Sigmoid colon (tissue), 7 donors: ENCODE measurements around the gene UBA6. TPM values are rescaled to one million over a fixed set of nuclear protein-coding genes. Genes with fewer than 3 reads are reported as not detected.

Experiments used
- DNase-seq: peaks from one replicate; pipeline ENCODE4 v3.0.0-alpha.2; 2019
- H3K27ac ChIP-seq, 4 donors: fragments of 200-600 bp; sonication (generic); one replicate each; pipeline ENCODE4 v1.5.1; 2016 to 2019; ENCODE audit warnings: mild to moderate bottlenecking in 1 of 4
- H3K27me3 ChIP-seq, 3 donors: fragments of 200-600 bp; sonication (generic); one replicate each; pipeline ENCODE4 v1.5.1; 2019; ENCODE audit warnings: mild to moderate bottlenecking in 1 of 3
- H3K36me3 ChIP-seq, 4 donors: fragments of 200-600 bp; sonication (generic); one replicate each; pipeline ENCODE4 v1.5.1; 2016 to 2019
- H3K4me1 ChIP-seq, 4 donors: fragments of 200-600 bp; sonication (generic); one replicate each; pipeline ENCODE4 v1.5.1; 2017 to 2019
- H3K4me3 ChIP-seq, 4 donors: fragments of 200-600 bp; sonication (generic); one replicate each; pipeline ENCODE4 v1.5.1; 2017 to 2019; ENCODE audit warnings: mild to moderate bottlenecking in 2 of 4, moderate library complexity in 1 of 4
- H3K9me3 ChIP-seq, 4 donors: fragments of 200-600 bp in 3 of 4; sonication (generic) in 3 of 4; one replicate each; pipeline versions ENCODE4 v1.5.1 to v1.6.1; 2013 to 2019
- CTCF ChIP-seq, 4 experiments: fragments of 450-650 bp in 3 of 4; fragments of 200-600 bp in 1 of 4; IDR thresholded peaks; one replicate each; pipeline ENCODE4 v1.5.1; 2016 to 2019; ENCODE audit warnings: antibody characterized with exemption in 4 of 4, mild to moderate bottlenecking in 3 of 4, moderate library complexity in 2 of 4
- EP300 ChIP-seq, 4 donors: sonication (generic); formaldehyde crosslinking; IDR thresholded peaks; one replicate each; pipeline ENCODE4 v1.6.1; 2017; ENCODE audit warnings: antibody characterized with exemption in 4 of 4
- POLR2A ChIP-seq, 2 donors: fragments of 450-650 bp; IDR thresholded peaks; one replicate each; pipeline ENCODE4 v1.6.1; 2016; ENCODE audit warnings: antibody characterized with exemption in 2 of 2, mild to moderate bottlenecking in 2 of 2, moderate library complexity in 2 of 2
- POLR2AphosphoS5 ChIP-seq, 4 donors: sonication (generic); formaldehyde crosslinking; IDR thresholded peaks; one replicate each; pipeline ENCODE4 v1.6.1; 2017; ENCODE audit warnings: antibody characterized with exemption in 4 of 4
- WGBS, 2 donors: extraction: QIAGEN DNeasy Blood & Tissue Kit; methylation state at CpG; one replicate each; pipeline ENCODE4 v1.1.7; 2013; 5-methylcytosine and 5-hydroxymethylcytosine counted together
- intact Hi-C: fragments of 100-400 bp; cut with DNase I; formaldehyde crosslinking; loops from one replicate; pipeline ENCODE4 v1.15.1; 2023
- polyA plus RNA-seq, 3 donors: library from polyadenylated mRNA; stranded (reverse); fragments of 200-250 nt; gene quantifications; one replicate each; pipeline ENCODE4 v1.2.3, GENCODE V29; 2013
- total RNA-seq, 4 donors: library from RNA; depleted of rRNA; stranded (reverse); fragments of >200 nt; gene quantifications; one replicate each; pipeline ENCODE4 v1.1.0, GENCODE V29; 2016
- donor health status: healthy with polysubstance abuse.
- donor health status: Bipolar disorder and iron deficiency.
- donor health status: healthy.

Gene UBA6
- total and polyA plus RNA-seq, 7 donors = 4.2 to 85.0 (median 22.8) TPM

GRCh38 chr4:67576059-67576466 lies 124.9 kb downstream of the UBA6 start:
- no peak overlapping the region for H3K27ac ChIP-seq
- TF ChIP-seq EP300 (IDR thresholded peaks at IDR 0.05) (no peak), CTCF (IDR thresholded peaks at IDR 0.05) (no peak), POLR2A (IDR thresholded peaks at IDR 0.05) (no peak), POLR2AphosphoS5 (IDR thresholded peaks at IDR 0.05) (no peak)
- intact Hi-C loops = no loop called here
- no peak for DNase-seq
- no peaks in the 10 kb centered on the region for H3K27me3 ChIP-seq
- no peaks in the 10 kb centered on the region for H3K36me3 ChIP-seq
- H3K9me3 ChIP-seq = no peaks in the 10 kb centered on the region
- H3K4me1 ChIP-seq = no peaks in the 10 kb centered on the region
- WGBS, 2 donors = 72 to 75% methylated on average over 4 of the region's 4 CpGs
- H3K4me3 ChIP-seq = no peak overlapping the region

- no peak for TF ChIP-seq POLR2AphosphoS5 (IDR thresholded peaks at IDR 0.05)
- no peak for TF ChIP-seq CTCF (IDR thresholded peaks at IDR 0.05)
- no peak for TF ChIP-seq POLR2A (IDR thresholded peaks at IDR 0.05)
- no peak for TF ChIP-seq EP300 (IDR thresholded peaks at IDR 0.05)
- Histone ChIP-seq H3K4me1 (no peaks in the 10 kb centered on the region), H3K27ac (no peak overlapping the region), H3K4me3 (no peak overlapping the region), H3K36me3 (no peaks in the 10 kb centered on the region), H3K27me3 (no peaks in the 10 kb centered on the region), H3K9me3 (no peaks in the 10 kb centered on the region)
- 43 to 69% methylated on average over 13 of the region's 13 CpGs for WGBS, 2 donors
- intact Hi-C loops = no loop called here
- no peak for DNase-seq
These were observed 125.5 kb downstream of the UBA6 start for GRCh38 chr4:67575232-67576058.

- H3K4me3 ChIP-seq = no peak overlapping the region
- DNase-seq = no peak
- TF ChIP-seq CTCF (IDR thresholded peaks at IDR 0.05) = no peak
- no peak for TF ChIP-seq POLR2AphosphoS5 (IDR thresholded peaks at IDR 0.05)
- no peak for TF ChIP-seq POLR2A (IDR thresholded peaks at IDR 0.05)
- no peak for TF ChIP-seq EP300 (IDR thresholded peaks at IDR 0.05)
- no peaks in the 10 kb centered on the region for H3K9me3 ChIP-seq
- H3K4me1 ChIP-seq = no peaks in the 10 kb centered on the region
- intact Hi-C loops = no loop called here
- H3K36me3 ChIP-seq = no peaks in the 10 kb centered on the region
- no peak overlapping the region for H3K27ac ChIP-seq
- no peaks in the 10 kb centered on the region for H3K27me3 ChIP-seq
These were observed 127.8 kb downstream of the UBA6 start for GRCh38 chr4:67573193-67573592.

GRCh38 chr4:67571975-67572374 lies 129.0 kb downstream of the UBA6 start:
- intact Hi-C loops = no loop called here
- no peaks in the 10 kb centered on the region for H3K36me3 ChIP-seq
- DNase-seq = no peak
- WGBS, 2 donors = 27 to 35% methylated on average over 1 of the region's 1 CpG
- H3K4me1 ChIP-seq = no peaks in the 10 kb centered on the region
- TF ChIP-seq POLR2AphosphoS5 (IDR thresholded peaks at IDR 0.05) (no peak), EP300 (IDR thresholded peaks at IDR 0.05) (no peak), CTCF (IDR thresholded peaks at IDR 0.05) (no peak), POLR2A (IDR thresholded peaks at IDR 0.05) (no peak)
- no peak overlapping the region for H3K27ac ChIP-seq
- H3K4me3 ChIP-seq = no peak overlapping the region
- no peaks in the 10 kb centered on the region for H3K27me3 ChIP-seq
- no peaks in the 10 kb centered on the region for H3K9me3 ChIP-seq

GRCh38 chr4:67570537-67570936 lies 130.4 kb downstream of the UBA6 start:
- Histone ChIP-seq H3K27me3 (no peaks in the 10 kb centered on the region), H3K4me1 (no peaks in the 10 kb centered on the region), H3K27ac (no peak overlapping the region), H3K4me3 (no peak overlapping the region), H3K36me3 (no peaks in the 10 kb centered on the region), H3K9me3 (no peaks in the 10 kb centered on the region)
- 94 to 95% methylated on average over 1 of the region's 1 CpG for WGBS, 2 donors
- intact Hi-C loops = no loop called here
- TF ChIP-seq EP300 (IDR thresholded peaks at IDR 0.05) (no peak), CTCF (IDR thresholded peaks at IDR 0.05) (no peak), POLR2A (IDR thresholded peaks at IDR 0.05) (no peak), POLR2AphosphoS5 (IDR thresholded peaks at IDR 0.05) (no peak)
- DNase-seq = no peak
